Activated CD4-positive, CD25-positive, alpha-beta regulatory T cell treated with anti-CD3 and anti-CD28 coated beads, Interleukin-2, amount 50 U/mL, for 72 hours (primary cell): Measurements from ENCODE around the gene ETV3.
A peak's percentile ranks its signal among the peaks of the same experiment; 100 is the strongest.

Experiments
- DNase-seq: peaks from one replicate; pipeline ENCODE4 v3.0.0; 2021

The ETV3 gene

GRCh38 chr1:157158967-157159366 is 20.8 kb upstream of the ETV3 start:
- DNase-seq, result no peak

DNA sequence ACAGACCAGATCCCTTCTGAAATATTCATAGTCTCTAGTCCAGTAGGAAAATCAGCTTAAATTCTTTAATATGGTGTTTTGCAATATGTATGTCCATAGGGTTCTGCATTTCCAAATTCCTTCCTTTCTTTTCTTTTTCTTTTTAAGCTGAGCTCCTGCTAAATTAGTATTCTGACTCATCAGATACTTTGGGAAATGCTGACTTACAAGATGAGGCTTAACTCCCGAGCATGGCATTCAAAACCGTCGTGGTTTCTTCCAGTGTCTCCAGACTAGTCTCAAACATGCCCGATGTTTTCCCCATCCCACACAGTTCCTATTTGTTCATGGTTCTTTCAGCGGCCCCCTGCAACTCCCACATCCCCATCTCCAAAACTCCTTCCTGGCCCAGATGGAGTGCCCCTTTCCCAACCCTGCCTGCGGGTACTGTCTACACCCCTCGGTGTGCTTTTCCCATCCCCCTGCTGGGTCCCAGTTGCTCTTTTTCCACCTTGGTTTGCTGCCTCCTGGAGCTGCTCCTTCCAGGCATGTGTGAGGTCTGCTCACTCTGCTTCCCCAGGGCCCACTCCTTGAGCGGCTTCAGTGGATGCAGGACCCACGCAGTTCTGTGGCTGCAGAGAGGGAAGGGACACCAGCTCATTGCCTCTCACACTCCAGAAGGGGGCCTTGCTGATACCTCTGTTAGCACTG is 19.5 kb upstream of the ETV3 start:
- no peak for DNase-seq

- DNase-seq, result peak; percentile 83
Measured at GRCh38 chr1:157156058-157156541, 17.9 kb upstream of the ETV3 start.

- no peak for DNase-seq
Measured at GRCh38 chr1:157155658-157156057, 17.5 kb upstream of the ETV3 start.

GRCh38 chr1:157154940-157155514 is 16.8 kb upstream of the ETV3 start:
- DNase-seq, result no peak

- DNase-seq, result no peak
Measured at GRCh38 chr1:157154291-157154690, 16.1 kb upstream of the ETV3 start.

- DNase-seq, result no peak
Measured at GRCh38 chr1:157153746-157154145, 15.6 kb upstream of the ETV3 start.

DNA sequence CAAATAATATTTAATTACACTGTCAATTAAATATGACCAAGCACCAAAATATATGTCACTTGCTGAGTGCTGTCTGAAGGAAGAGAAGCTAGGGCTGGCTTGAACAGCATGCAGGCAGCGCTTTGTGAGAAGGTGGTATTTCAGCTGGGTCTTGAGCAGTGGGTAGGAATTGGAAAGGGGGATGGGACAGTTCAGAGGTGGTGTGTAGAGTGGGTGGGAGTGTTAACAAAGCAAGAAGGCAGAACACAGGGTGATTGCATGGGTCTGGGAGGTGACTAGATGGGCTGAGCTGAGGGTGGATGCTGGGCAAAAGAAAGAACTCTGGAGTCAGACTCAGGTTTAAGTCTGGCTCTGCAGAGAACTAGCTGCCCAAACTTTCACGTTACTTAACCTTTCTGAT is 14.3 kb upstream of the ETV3 start:
- no peak for DNase-seq

- no peak for DNase-seq
Measured at GRCh38 chr1:157151506-157151905, 13.3 kb upstream of the ETV3 start.

DNA sequence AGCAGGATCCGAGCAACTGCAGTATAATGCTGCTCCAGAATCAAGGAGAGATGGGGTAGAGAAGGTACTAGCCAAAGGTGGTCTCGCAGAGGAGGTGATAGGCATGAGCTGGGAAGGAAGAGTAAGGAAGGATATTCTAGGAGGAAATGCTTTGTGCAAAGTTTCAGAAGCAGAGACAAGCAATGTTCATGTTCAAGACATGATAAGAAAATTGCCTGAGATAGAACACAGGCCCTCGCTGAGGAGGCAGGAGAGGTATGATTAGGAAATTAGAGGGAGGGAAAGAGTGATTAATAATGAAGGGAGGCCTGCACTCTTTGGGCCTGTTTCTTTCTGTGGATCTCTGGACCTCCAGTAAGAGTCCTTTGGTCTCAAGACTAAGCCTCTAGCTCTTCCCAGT is 12.9 kb upstream of the ETV3 start:
- no peak for DNase-seq

- no peak for DNase-seq
Measured at GRCh38 chr1:157150631-157151030, 12.4 kb upstream of the ETV3 start.

- DNase-seq, result no peak
Measured at GRCh38 chr1:157147906-157148700, 9.9 kb upstream of the ETV3 start.

DNA sequence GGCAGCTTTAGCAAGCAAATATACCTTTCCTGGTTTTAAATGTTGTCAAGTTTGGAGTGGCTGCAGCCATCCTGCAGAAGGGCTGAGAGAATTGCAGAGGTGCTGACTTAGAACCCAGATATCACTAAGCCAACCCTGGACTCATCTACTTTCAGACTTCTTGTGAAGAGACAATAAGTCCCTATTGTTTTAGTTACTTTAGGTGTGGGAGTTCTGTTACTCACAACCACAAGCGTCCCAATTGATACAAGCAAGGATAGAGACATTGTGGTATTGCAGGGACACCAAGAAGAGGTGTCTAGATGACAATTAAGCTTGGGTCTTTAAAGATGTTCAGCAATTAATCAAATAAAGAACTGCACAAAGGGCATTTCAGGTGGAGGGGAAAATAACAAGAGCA is 8.8 kb upstream of the ETV3 start:
- no peak for DNase-seq

GRCh38 chr1:157146244-157146643 is 8.0 kb upstream of the ETV3 start:
- no peak for DNase-seq

GRCh38 chr1:157145076-157145475 is 6.9 kb upstream of the ETV3 start:
- DNase-seq, result no peak

DNA sequence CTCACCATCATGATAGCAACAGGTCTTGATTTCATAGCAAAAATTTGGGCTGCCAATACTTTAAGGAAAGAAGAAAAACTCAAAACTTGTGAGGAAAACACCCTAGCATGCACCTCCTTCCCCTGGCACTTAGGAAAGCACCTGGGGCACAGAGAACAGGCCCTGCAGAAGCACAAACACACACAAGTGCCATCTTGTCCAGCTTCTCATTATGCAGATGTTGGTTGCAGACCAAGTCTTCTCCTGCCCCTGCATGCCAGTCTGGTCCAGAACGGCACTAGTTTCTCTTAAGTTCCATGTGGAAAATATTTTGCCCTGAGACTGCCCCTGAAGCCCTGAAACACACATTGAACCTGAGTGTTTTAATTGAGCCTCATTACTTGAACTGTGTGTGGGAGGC is 6.3 kb upstream of the ETV3 start:
- no peak for DNase-seq

- no peak for DNase-seq
Measured at GRCh38 chr1:157142765-157143423, 4.7 kb upstream of the ETV3 start.

DNA sequence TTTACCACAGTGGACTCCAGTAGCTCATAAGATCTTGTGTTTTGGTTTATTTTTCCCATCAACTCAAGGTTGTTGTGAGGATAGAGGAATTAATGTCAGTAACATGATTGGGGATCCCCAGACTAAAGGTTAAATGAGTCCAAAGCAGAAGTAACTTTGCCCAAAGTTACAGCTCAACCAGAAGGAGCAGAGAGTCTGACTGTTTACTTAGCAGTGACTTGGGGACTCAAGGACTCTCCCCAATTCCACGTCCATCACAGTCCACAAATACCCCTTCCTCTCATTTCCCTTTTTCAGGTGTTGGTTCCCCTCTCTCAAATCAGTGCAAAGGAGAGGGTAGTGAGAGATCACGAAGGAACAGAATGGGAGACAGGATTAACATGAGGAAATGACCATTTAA is 4.0 kb upstream of the ETV3 start:
- DNase-seq, result no peak

DNA sequence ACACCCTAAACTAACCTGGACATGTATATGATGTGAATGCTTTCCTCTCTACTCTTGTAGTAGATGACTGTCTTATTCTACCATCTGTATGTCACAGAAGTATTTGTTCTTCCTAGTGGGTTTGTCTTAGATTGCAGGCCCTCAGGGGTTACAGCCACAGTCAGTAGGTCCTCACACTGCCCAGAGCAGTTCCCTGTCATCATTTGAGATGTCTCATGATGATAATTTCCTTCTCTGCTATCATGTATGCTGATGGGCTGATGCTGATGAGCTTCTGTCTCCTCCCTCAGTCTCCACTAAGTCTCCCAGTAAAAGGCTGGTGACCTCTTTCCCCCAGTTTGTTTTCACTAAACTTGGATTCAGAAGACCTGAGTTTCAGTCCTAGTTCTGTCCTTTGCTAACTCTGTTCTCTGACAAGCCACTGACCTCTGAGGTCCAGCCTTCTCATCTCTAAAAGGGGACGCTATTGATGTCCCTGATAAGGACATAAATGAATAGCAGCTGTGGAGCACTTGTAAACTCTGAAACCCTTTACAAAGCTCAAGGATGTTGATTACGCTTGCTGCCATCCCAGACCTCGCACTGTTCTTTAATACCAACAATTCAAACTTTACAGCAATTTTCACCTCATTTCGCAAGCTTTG is 3.1 kb upstream of the ETV3 start:
- no peak for DNase-seq

GRCh38 chr1:157140063-157140588 is 1.9 kb upstream of the ETV3 start:
- DNase-seq, result no peak

- no peak for DNase-seq
Measured at GRCh38 chr1:157139052-157139715, 989 bp upstream of the ETV3 start.
